OCI-LY7 (cell line): Measurements from ENCODE around the gene PEPD.

Source experiments
- EZH2phosphoT487 ChIP-seq: fragments of 200-600 bp; sonication (generic); IDR thresholded peaks from 2 replicates; pipeline ENCODE4 v1.6.1; 2018; ENCODE audit warnings: low read depth, borderline replicate concordance, mild to moderate bottlenecking, mixed run types, antibody characterized with exemption, low read length, moderate library complexity, mixed read lengths
- TF ChIP-seq, protein P1 (sequence below): fragments of 200-600 bp; sonication (generic); conservative IDR thresholded peaks from 2 replicates; pipeline ENCODE4 v1.5.1; 2014; ENCODE audit warnings: mild to moderate bottlenecking, antibody characterized with exemption, low read length, moderate library complexity, mixed read lengths

DNA sequence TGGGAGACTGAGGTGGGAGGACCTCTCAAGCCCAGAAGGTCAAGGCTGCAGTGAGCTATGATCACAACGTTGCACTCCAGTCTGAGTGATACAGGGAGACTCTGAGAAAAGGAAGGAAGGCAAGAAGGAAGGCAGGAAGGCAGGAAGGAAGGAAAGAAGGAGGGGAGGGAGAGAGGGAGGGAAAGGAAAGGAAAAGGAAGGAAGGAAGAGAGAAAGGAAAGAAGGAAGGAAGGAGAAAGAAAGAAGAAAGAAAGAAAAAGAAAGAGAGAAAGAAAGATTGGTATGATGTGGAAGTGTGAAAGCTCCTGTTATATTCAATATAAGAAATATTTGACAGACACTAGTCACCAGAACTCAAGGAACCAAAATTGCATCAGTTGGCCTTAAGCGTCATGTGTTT, 180.6 kb downstream of the PEPD start:
- TF ChIP-seq, protein P1, sequence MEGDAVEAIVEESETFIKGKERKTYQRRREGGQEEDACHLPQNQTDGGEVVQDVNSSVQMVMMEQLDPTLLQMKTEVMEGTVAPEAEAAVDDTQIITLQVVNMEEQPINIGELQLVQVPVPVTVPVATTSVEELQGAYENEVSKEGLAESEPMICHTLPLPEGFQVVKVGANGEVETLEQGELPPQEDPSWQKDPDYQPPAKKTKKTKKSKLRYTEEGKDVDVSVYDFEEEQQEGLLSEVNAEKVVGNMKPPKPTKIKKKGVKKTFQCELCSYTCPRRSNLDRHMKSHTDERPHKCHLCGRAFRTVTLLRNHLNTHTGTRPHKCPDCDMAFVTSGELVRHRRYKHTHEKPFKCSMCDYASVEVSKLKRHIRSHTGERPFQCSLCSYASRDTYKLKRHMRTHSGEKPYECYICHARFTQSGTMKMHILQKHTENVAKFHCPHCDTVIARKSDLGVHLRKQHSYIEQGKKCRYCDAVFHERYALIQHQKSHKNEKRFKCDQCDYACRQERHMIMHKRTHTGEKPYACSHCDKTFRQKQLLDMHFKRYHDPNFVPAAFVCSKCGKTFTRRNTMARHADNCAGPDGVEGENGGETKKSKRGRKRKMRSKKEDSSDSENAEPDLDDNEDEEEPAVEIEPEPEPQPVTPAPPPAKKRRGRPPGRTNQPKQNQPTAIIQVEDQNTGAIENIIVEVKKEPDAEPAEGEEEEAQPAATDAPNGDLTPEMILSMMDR, result no peak
- TF ChIP-seq EZH2phosphoT487, result no peak
